ENCODE data around the gene NCAPH2.

NCAPH2 gene

DNA sequence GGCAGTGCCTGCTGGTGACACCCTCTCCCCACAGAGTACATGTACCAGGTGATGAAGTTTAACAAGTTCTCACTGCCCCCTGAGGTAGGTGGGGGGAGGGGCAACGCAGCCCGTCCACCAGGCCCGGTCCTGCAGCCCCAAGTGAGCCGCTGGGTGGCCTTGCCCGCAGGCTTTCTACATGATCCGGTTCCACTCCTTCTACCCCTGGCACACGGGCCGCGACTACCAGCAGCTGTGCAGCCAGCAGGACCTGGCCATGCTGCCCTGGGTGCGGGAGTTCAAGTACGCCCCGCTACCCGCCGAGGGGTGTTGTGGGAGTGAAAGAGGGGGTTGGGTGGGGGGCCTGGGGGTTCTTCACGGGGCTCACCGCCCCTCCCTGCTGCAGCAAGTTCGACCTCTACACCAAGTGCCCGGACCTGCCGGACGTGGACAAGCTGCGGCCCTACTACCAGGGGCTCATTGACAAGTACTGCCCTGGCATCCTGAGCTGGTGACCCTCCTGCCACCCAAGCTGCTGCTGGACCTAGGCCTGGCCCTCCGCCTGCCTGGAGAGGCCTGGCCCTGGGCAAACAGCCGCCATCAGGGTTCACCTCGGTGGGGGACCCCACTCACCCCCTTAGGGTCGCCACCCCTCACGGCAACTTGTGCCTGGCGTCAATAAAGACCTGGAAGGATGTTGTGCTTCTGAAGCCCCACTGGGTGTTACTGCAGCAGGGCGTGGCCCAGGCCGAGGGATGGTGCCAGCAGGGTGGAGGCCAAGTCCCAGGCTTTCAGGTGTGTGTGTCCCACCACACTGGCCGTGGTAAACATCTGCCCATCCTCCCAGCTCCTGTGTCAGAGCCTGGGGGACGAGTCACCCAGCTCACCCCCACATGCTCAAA is 18.4 kb upstream of the NCAPH2 start:
- FAIRE-seq: no peak
- no peak for DNase-seq (ENCODE audit: low spot score)

DNA sequence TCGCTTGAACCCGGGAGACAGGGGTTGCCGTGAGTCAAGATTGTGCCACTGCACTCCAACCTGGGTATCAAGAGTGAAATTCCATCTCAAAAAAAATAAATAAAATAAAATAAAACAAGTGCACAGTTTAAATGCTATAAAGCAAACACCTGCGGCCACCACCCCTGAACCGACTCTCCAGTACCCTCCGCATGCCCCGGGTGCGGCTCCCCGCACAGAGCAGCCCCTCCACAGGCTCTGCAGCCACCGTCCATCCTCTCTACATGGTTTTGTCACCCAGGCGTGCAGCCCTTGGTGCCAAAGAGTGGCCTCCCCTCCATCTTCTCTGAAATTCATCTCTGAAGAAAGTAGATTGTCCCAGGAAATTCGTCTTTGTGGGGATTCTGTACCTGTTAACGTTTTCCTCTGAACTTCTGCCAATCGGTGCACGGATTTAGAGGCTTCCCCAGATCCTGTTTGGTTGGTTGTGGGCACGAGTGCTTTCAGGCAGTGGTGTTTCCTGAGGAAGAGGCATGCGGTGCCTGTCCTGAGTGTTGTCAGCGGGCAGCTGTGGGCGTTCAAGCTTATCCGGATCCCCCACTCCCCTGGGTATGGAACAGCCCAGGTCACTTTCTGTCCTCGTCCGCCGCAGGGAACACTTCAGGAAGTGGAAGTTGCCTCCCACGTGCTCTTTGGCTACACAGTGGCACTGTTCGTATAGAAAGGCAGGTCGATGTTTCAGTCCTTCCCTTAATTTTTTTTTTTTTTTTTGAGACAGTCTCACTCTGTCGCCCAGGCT is 17.3 kb upstream of the NCAPH2 start:
- DNase-seq (ENCODE audit: low spot score) (no peak), FAIRE-seq (no peak)

DNA sequence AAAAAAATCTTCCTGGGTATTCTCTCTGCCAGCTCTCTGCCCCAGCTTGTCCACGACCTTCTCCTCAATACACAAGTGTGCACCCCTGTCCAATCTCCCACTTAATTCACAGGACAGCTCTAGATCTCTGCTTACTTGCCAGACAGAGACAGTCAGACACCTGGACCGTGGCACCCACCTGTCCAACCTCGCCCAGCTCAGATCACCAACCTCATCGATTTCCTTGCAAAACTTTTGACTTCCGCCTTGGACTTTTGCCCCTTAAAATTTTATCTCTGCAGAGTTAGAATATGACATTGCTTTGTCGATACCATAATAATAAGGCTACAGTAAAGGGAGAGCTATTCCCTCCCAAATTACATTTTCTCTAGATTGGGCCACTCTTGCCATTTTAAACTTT is 10.9 kb upstream of the NCAPH2 start:
- FAIRE-seq: no peak
- no peak for DNase-seq (ENCODE audit: low spot score)

DNA sequence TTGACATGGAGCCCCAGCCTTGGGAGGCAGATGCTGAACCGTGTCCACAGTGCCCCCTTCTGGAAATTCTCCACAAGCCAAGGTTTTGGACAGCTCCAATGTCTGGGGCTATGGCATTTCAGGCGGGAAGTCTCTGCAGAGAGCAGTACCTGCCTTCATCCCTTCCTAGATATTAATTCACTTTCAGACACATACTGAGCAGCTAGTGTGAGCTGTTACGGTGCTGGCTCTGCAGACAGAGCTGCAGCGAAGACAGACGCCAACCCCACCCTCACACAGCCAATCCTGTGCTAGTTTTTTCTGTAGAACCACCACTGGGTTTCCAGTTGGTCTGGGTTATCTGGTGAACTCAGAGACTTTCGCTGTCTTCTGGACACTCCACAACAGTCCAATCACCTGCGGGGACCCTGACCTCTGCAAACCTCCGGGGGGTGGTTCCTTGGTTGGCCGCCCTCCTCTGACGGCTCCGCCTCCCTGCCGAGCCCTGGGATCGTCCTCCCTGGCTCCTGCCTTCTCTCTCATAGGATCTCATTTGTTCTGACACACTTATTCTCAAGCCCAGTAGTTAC is 9.6 kb upstream of the NCAPH2 start:
- FAIRE-seq: peak; percentile 30
- peak; percentile 59 for DNase-seq (ENCODE audit: low spot score)

DNA sequence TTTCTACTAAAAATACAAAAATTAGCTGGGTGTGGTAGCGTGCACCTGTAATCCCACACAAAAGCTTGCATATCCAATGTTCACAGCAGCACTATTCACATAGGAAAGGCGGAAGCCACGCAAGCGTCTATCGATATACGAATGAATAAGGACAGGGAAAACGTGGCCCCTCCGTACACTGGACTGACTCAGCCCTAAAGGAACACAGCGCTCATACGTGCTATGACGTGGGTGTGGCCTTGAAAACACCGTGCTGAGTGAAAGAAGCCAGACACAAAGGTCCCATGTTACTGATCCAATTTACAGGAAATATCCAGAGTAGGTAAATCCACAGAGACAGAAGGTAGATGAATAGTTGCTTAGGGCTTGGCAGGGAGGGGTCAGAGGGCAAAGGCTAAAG is 7.6 kb upstream of the NCAPH2 start:
- FAIRE-seq (no peak), DNase-seq (ENCODE audit: low spot score) (no peak)

DNA sequence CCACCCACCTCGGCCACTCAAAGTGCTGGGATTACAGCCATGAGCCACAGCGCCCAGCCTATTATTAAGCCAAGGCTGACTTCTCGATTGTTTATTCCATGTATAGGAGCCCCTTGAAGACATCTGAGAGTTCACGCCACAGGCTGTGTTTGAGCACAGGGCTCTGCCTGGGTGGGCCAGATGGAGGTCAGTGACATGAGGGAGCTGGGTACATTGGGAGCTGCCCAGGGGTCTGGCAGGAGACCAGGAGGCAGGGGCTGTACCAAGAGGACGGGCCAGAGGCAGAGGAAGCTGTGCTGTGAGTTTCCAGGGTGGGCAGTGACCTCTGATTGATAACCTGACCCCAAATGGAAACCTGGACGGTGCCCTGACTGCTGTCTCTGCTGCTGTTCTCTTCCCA is 5.9 kb upstream of the NCAPH2 start:
- DNase-seq (ENCODE audit: low spot score) (no peak), FAIRE-seq (no peak)

DNA sequence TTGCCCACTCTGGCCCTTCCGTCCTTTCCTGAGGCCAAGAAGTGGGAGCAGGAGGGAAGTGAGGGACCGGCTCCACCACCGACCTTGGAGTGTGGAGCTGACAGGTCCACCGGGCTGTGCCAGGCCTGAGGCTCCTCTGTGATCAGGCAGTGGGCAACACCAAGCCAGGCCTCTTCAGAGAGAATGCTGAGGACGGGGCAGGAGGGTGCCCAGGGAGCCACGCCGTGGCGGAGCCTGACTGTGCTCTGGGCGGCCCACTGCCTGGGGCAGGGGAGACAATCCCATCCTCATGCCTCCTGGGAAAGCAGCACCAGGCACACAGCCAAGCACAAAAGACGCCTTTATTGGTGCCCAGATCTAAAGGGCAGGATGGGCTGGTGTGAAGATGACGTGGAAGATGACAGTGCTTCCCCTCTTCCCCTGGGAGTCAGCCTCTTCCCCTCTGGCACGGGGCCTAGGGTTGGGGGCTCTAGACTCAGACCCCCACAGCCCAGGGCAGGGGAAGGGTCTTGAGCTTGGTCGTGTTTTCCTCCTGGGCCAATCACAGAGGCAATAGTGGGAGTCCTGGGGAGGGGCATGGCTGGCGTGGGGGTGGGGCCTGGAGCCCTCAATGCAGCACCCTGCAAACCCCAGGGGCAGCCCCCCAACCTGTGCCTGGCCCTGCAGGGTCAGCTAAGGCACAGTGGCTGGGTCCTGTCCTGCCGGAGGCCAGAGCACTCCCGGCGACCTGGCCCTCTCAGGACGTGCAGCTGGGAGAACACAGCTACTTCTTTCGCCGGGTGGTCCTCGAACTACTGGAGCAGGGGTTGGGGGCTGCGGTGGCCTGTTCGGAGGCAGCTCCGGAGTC is 5.2 kb upstream of the NCAPH2 start:
- DNase-seq (ENCODE audit: low spot score) (no peak), FAIRE-seq (no peak)

DNA sequence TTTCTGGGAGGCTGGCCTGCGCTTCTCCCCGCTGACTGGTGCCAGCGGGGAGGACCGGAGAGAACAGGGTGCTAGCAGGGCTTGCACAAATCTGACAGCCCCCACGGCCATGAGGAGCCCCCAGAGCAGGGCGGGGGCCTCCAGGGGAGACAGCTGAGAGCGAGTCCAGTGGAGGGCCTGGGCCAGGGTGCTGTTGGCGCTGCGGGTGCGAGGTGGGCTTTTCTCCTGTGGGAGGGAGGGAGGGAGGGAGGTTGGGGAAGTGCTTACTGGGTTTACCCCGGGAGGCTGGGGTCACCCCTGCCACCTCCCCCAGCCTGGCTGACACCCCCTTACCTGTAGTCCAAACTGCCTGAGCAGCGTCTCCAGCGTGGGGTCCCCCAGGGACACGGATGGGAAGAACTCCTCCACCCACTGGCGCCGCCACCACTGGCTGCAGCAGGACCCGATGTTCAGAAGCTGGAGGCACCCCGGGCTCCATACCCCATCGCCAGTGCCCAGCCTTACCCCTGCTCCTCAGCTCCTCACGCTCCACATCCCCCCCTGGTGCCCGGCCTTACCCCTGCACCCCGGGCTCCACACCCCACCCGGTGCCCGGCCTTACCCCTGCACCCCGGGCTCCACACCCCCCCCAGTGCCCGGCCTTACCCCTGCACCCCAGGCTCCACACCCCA is 4.4 kb upstream of the NCAPH2 start:
- DNase-seq (ENCODE audit: low spot score): no peak
- no peak for FAIRE-seq

DNA sequence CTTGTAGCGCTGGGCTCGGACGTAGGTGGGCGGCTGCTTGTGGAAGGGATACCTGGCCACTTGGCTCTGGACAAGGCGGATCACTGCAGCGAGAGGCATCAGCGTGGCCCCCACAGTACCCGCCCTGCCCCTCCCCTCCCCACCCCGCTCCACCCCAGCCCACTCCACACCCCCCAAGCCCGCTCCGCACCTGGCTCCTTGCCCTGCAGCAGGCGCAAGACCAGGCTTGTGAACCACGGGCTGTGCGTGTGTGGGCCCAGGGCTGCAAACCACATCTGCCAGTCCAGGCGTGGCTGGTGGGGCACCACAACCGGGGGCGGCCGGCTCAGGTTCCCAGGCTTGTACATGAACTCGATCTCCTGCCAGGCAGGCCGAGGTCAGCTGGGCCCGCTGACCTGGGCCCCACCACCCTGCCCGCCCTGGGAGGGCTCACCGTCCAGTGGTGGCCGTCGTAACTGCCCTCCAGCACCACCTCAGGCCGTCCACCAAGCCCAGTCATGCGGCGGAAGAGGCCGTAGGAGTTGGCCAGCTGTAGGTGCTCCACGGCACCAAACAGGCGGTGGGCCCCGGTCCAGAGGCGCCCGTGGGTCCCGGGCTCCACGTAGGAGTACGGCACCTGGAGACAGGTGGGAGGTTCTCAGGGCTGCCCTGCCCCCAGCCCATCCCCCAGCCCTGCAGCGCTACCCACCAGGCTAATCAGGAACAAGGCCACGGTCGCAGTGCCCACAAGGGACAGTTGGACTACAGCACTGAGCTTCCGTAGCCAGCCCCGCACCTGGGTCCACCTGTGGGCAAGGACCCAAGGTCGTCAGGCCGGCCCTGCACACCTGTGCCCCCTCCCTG is 3.4 kb upstream of the NCAPH2 start:
- FAIRE-seq (no peak), DNase-seq (ENCODE audit: low spot score) (no peak)

DNA sequence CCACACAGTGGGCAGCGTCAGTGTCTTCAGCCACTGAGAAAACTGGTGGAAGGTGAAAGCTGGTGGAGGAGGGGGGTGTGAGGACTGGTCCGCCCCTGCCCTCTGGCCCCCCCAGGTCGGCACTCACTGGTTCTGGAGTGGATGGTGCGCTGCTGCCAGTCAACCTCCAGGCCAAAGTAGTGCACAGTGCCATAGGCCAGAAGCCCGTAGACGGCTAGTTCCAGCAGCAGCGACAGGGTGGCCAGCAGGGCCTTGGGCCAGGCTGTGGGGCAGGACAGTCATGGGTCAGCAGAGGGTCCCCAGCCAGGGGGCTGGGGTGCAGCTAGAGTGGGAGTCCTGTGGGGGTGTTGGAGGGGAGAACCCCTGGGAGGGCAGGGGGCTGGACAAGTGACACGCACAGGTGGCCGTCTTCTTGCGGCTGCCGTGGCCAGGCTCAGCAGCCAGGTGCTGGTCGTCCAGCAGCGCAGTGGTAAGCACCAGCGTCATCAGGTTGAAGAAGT is 2.7 kb upstream of the NCAPH2 start:
- DNase-seq (ENCODE audit: low spot score) (no peak), FAIRE-seq (no peak)

DNA sequence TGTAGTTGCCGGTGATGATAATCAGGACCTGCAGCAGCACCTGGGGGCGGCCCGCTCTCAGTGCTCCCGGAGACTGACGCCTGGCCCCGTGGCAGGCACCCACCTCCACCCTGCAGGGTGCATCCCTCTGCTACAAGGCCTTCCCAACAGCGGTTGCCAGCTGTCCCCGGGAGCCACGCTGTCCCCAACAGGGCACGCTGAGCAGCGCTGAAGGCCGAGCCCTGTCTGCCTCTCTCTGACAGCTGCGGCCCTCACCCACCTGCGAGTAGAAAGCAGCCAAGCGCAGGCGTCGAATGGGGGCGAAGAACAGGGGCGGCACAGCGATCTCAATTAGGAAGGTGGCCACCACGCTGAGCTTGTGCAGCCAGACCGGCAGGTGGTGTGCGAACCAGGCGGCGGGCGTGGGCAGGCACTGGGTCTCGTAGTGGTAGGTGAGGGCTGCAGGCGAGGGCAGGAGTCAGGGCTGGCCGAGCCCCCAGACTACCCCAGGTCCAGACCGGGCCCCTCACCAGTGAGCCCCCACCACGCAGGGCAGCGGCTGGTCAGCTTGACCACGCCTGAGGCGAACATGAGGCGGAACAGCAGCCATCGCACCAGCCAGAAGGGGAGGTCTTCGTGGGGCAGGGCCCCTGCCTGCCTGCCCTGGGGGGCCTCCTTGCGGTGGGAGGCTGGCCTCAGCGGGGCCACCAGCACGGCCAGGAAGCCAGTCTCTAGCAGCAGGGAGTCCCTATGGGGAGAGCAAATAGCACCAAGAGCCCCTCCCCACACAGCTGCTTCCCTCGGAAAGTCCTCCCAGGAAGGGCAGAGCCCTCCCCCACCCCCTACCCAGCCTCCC is 2.0 kb upstream of the NCAPH2 start:
- peak; percentile 76 for FAIRE-seq
- DNase-seq (ENCODE audit: low spot score): no peak

DNA sequence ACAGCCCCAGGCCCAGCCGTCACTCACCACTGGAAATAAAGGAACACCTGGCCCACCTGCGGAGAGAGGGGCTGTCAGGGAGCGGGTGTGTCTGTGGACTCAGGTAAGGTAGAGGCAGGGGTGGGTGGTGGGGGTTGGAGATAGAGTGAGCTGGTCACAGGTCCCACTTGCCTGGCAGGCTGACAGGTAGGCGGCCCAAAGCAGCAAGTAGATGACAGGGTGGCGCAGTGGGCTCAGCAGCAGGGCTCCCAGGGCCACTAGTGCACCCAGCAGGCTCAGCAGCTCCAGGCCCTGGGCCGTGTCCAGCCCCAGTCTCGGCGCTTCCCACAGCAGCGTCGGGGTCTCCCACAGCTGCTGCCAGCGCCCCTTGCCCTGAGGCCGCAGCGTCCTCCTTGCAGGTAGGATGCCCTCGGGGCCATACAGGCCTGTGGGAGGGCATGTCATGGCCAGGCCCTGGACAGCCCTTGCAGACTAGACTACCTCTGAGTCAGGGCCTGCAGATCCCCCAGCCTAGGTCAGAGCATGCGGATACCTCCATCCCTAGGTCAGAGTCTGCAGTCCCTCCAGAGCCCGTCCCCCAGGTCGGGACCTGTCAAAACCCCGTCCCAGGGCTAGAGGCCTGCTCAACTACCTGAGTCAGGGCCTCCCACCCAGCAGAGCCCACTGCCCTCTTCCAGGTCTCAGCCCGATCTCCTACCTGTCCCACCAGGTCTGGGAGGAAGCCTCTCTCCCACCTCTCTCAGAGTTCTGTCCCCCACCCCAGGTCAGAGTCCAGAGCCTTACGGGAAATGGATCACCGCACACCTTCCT is 1.2 kb upstream of the NCAPH2 start:
- FAIRE-seq: no peak

DNA sequence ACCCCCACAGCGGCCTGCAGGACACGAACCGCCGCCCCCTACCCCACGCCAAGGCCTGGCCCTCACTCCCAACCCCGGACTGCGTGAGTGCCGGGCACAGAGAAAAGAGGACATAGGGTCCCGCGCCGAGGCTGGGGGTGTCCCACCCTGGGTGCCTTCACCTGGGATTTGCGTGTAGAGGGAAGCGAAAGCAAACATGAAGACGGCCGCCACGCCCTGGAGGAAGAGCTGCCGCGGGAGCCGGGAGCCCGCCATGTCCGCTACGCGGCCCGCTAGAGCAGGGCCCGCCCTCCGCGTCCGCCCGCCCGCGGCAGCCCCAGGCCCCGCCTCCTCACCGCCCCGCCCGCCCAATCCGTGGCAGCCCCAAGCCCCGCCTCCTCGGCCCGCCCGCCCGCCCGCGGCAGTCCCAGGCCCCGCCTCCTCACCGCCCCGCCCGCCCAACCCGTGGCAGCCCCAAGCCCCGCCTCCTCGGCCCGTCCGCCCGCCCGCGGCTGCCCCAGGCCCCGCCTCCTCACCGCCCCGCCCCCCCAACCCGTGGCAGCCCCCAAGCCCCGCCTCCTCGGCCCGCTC is 518 bp upstream of the NCAPH2 start, which contains the start of gene LMF2:
Gene LMF2, minus strand, starts transcription at position 282 of the 570 bp plus-strand sequence. Its CDS starts 27 bp downstream, at position 255.
- peak; percentile 32 for FAIRE-seq
- peak; percentile 97 for DNase-seq (ENCODE audit: low spot score)

More for the DNA sequence above, 1.2 kb upstream of the NCAPH2 start:
- no peak for DNase-seq (ENCODE audit: low spot score)

DNA sequence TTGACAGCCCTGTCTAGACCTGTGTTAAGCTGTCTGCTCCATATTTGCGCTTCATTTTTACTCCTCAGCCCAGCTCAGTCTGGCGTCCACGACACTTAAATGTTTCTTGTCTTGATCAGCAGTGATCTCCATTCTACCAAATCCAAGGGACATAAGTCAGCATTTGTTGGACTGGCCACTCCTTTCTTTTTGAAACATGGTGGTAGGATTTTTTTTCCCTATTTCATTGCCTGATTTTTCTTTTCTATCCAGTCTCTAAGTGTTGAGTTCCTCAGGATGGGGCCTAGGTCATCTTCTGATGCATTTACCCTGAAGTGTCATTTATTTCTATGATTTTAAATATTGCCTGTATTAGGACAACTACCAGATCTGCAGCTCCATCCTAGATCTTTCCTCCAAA is 873 bp downstream of the NCAPH2 start:
- DNase-seq (ENCODE audit: low spot score): no peak
- no peak for FAIRE-seq

DNA sequence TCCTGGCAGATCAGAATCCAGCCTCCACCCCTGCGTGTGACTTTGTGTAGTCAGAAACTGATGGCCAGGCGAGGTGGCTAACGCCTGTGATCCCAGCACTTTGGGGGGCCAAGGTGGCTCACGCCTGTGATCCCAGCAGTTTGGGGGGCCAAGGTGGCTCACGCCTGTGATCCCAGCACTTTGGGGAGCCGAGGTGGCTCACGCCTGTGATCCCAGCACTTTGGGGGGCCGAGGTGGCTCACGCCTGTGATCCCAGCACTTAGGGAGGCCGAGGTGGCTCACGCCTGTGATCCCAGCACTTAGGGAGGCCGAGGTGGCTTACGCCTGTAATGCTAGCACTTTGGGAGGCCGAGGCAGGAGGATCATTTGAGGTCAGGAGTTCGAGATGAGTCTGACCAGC is 5.2 kb downstream of the NCAPH2 start:
- DNase-seq (ENCODE audit: low spot score) (no peak), FAIRE-seq (no peak)

DNA sequence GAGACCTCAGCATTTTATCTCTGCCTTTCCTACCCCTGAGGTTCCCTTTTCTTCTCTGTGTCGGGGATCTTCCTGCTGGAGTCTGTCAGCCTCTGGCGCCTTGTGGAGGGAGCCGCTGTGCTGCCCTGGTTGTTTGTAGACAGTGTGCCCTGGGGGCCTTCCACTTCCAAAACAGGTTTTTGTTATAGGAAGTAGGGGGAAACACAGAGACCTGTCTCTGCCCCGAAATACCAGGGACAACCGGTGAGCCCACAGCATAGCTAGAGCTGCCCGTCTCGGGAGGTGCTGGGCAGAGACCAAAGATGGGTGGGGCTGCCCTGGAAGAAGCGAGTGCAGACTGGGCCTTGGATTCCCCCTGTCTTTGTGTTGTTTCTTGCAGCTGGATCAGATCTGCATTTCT is 8.0 kb downstream of the NCAPH2 start:
- DNase-seq (ENCODE audit: low spot score) (no peak), FAIRE-seq (no peak)

DNA sequence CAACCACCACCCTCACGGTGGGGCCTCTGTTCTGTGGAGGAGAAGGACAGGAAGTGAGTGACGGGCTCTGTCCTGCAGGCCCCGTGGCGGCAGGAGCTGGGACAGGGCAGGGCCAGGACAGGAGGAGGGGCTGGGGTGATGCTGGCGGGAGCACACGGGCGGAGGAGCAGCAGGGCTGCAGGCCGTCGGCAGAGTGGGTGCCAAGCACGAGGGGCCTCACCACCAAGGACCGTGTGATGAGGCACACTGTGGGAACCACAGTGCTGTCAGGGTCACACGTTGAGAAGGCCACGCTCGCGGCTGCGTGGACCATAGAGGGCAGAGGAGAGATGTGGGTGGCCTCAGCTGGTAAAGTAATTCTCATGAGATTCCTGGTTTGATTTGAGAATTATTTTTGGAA is 8.9 kb downstream of the NCAPH2 start:
- FAIRE-seq (no peak), DNase-seq (ENCODE audit: low spot score) (no peak)
